Vagina (tissue), 2 donors: ENCODE measurements around the gene VWA3B.

ENCODE experiments used
- CTCF ChIP-seq, 3 experiments: fragments of 450-650 bp in 2 of 3; fragments of 200-600 bp in 1 of 3; sonication (generic) in 1 of 3; IDR thresholded peaks; one replicate each; pipeline ENCODE4 v1.5.1; 2017 to 2019; ENCODE audit warnings: antibody characterized with exemption in 3 of 3, mild to moderate bottlenecking in 2 of 3, moderate library complexity in 2 of 3
- POLR2A ChIP-seq, 2 donors: fragments of 450-650 bp; IDR thresholded peaks; one replicate each; pipeline ENCODE4 v1.6.1; 2017; ENCODE audit warnings: antibody characterized with exemption in 2 of 2, mild to moderate bottlenecking in 2 of 2, moderate library complexity in 2 of 2

GRCh38 chr2:98234776-98235175 lies 147.8 kb downstream of the VWA3B start:
- TF ChIP-seq POLR2A (IDR thresholded peaks at IDR 0.05) (no peak), CTCF (IDR thresholded peaks at IDR 0.05) (no peak)
